ENCODE measurements around the gene HEXIM2. TPM values are rescaled to one million over a fixed set of nuclear protein-coding genes. Genes with fewer than 3 reads are reported as not detected.

The HEXIM2 gene
- total RNA-seq, 1 donor from 2014 or later: 13.0 TPM

- H3K4me1 Mint-ChIP-seq (ENCODE audit: unreplicated experiment): no peaks in the 10 kb centered on the region
- H3K27ac Mint-ChIP-seq (ENCODE audit: unreplicated experiment): no peak overlapping the region
- no peaks in the 10 kb centered on the region for H3K9me3 Mint-ChIP-seq (ENCODE audit: unreplicated experiment)
- peak overlapping the region; percentile 66 for H3K4me3 Mint-ChIP-seq (ENCODE audit: unreplicated experiment)
- DNase-seq (ENCODE audit: low spot score): no peak
- TF ChIP-seq CTCF (IDR thresholded peaks at IDR 0.05; ENCODE audit: unreplicated experiment): no peak
- H3K36me3 Mint-ChIP-seq (ENCODE audit: low read depth, unreplicated experiment): no peaks in the 10 kb centered on the region
- peaks cover 14% of the 10 kb centered on the region for H3K27me3 Mint-ChIP-seq (ENCODE audit: unreplicated experiment)
Measured at GRCh38 chr17:45130681-45131615, 30.7 kb upstream of the HEXIM2 start.

- no peaks in the 10 kb centered on the region for H3K36me3 Mint-ChIP-seq (ENCODE audit: low read depth, unreplicated experiment)
- DNase-seq (ENCODE audit: low spot score): peak; percentile 77
- H3K27me3 Mint-ChIP-seq (ENCODE audit: unreplicated experiment): peaks cover 14% of the 10 kb centered on the region
- H3K27ac Mint-ChIP-seq (ENCODE audit: unreplicated experiment): no peak overlapping the region
- no peaks in the 10 kb centered on the region for H3K4me1 Mint-ChIP-seq (ENCODE audit: unreplicated experiment)
- no peaks in the 10 kb centered on the region for H3K9me3 Mint-ChIP-seq (ENCODE audit: unreplicated experiment)
- peak; percentile 98 for TF ChIP-seq CTCF (IDR thresholded peaks at IDR 0.05; ENCODE audit: unreplicated experiment)
- H3K4me3 Mint-ChIP-seq (ENCODE audit: unreplicated experiment): peak overlapping the region; percentile 66
Measured at GRCh38 chr17:45131616-45132319, 29.9 kb upstream of the HEXIM2 start.

GRCh38 chr17:45132320-45132571 is 29.4 kb upstream of the HEXIM2 start, which contains the start of gene PLCD3:
Gene PLCD3, minus strand, starts transcription at chr17:45132515. Its CDS starts 105 bp downstream, at chr17:45132410.
- Mint-ChIP-seq H3K27me3 (ENCODE audit: unreplicated experiment) (peaks cover 14% of the 10 kb centered on the region), H3K27ac (ENCODE audit: unreplicated experiment) (no peak within 1 kb of the TSS), H3K4me3 (ENCODE audit: unreplicated experiment) (peak within 1 kb of the TSS; percentile 82), H3K4me1 (ENCODE audit: unreplicated experiment) (no peaks in the 10 kb centered on the region), H3K9me3 (ENCODE audit: unreplicated experiment) (no peaks in the 10 kb centered on the region), H3K36me3 (ENCODE audit: low read depth, unreplicated experiment) (no peaks in the 10 kb centered on the region)
- TF ChIP-seq CTCF (IDR thresholded peaks at IDR 0.05; ENCODE audit: unreplicated experiment): no peak
- no peak for DNase-seq (ENCODE audit: low spot score)

GRCh38 chr17:45132572-45133463 is 28.9 kb upstream of the HEXIM2 start:
- Mint-ChIP-seq H3K4me1 (ENCODE audit: unreplicated experiment) (no peaks in the 10 kb centered on the region), H3K4me3 (ENCODE audit: unreplicated experiment) (peak overlapping the region; percentile 82), H3K9me3 (ENCODE audit: unreplicated experiment) (no peaks in the 10 kb centered on the region), H3K36me3 (ENCODE audit: low read depth, unreplicated experiment) (no peaks in the 10 kb centered on the region), H3K27me3 (ENCODE audit: unreplicated experiment) (peaks cover 15% of the 10 kb centered on the region), H3K27ac (ENCODE audit: unreplicated experiment) (no peak overlapping the region)
- DNase-seq (ENCODE audit: low spot score): peak; percentile 75
- peak; percentile 47 for TF ChIP-seq CTCF (IDR thresholded peaks at IDR 0.05; ENCODE audit: unreplicated experiment)

Data from endothelial cell (in vitro differentiated cells).